HG02973 (cell line): ENCODE results near the gene TTC34.
A peak's percentile ranks its signal among the peaks of the same experiment; 100 is the strongest.

ENCODE experiments used
- ATAC-seq: cut with Tn5 transposase; IDR thresholded peaks from one replicate; pipeline ENCODE4 v1.9.1; 2021; ENCODE audit warnings: moderate library complexity; ENCODE audit not compliant: unreplicated experiment

Gene TTC34

GRCh38 chr1:2594001-2594640 lies 207.4 kb downstream of the TTC34 start:
- no peak for ATAC-seq

- ATAC-seq, result no peak
Measured at GRCh38 chr1:2593251-2593878, 208.1 kb downstream of the TTC34 start.

GRCh38 chr1:2592672-2593071 lies 208.8 kb downstream of the TTC34 start:
- no peak for ATAC-seq

GRCh38 chr1:2591581-2592261 lies 209.8 kb downstream of the TTC34 start:
- no peak for ATAC-seq

- no peak for ATAC-seq
Measured at GRCh38 chr1:2591233-2591580, 210.3 kb downstream of the TTC34 start.

- no peak for ATAC-seq
Measured at GRCh38 chr1:2590233-2591141, 211.0 kb downstream of the TTC34 start.

GRCh38 chr1:2589431-2590232 lies 211.9 kb downstream of the TTC34 start:
- no peak for ATAC-seq

GRCh38 chr1:2588661-2589430 lies 212.6 kb downstream of the TTC34 start:
- ATAC-seq, result no peak

GRCh38 chr1:2587860-2588571 lies 213.5 kb downstream of the TTC34 start:
- ATAC-seq, result no peak

GRCh38 chr1:2587071-2587859 lies 214.2 kb downstream of the TTC34 start:
- ATAC-seq, result no peak

- peak; percentile 66 for ATAC-seq
Measured at GRCh38 chr1:2586154-2587070, 215.1 kb downstream of the TTC34 start, which contains the start of gene PRXL2B. TSS of gene PRXL2B (plus strand) at chr1:2586777. CDS start at chr1:2586886, 109 bp downstream.
